CD4-positive, alpha-beta T cell treated with Interferon gamma for 1 hour (primary cell): Measurements from ENCODE around the gene ZNF362.

ENCODE experiments used
- DNase-seq: peaks from one replicate; pipeline ENCODE4 v3.0.0-alpha.2; 2020

The ZNF362 gene

DNA sequence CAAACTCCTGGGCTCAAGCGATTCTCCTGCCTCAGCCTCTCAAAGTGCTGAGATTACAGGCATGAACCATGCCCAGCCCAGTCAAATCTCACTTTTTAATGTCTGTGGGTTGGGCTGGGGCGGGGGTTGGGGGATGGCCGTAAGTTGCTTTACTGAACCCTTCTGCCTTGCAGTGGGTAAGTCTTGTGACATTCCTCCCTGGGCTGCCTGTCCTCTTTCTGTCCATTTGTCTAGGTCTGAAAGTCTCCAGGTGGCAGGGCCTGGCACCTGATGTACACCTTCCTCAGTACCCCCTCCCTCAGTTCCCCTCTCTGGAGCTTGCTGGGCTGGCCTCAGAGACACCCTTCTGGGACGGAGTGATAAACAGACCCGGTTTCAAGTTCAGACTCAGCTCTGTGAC is 13.3 kb downstream of the ZNF362 start:
- no peak for DNase-seq

DNA sequence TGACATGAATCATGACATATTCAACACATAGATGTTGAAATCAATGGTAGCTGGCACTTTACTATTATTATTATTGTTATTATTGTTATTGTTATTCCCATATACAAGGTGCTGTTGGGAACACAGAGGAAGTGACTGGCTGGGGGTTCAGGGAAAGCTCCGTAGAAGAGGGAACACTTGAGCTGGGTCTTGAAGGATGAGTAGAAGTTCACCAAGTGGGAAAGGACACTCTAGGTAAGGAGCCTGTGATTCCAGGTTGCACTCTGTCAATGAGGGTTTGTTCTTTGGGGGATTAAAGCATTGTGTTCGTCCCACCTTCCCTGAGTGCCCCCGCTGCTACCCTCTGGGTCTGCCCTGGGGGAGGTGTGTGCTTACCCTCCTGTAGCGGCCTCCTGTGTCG is 14.1 kb downstream of the ZNF362 start:
- no peak for DNase-seq

DNA sequence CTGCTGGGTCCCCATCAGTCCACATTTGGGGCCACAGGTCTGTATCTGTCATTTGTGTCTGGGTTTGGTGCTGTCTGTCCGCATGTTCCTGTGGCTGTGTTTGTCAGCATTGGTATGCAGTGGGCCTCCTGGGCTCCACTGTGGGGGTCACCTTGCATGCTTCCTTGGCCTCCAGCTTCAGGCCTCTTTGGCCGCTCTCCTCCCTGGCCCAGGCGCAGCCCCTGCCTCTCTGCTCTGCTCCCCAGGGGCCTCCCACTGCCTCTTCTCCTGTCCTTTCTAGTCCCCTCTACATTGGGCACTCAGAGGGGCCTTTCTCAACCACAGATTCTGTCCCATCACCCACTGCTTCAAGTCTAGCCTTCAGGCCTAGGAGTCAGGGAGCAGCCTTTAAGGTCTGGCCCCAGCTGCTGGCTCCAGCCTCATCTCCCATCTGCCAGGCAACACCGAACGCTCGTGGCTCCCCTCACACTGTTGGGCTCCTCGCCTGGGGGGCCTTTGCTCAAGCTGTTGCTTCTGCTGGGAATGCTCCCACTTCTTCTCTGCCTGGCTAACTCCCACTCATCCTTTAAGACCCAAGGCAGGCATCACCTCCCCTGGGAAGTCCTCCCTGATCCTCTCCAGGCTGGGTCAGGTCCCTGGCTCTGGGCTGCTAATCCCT is 14.6 kb downstream of the ZNF362 start:
- no peak for DNase-seq

DNA sequence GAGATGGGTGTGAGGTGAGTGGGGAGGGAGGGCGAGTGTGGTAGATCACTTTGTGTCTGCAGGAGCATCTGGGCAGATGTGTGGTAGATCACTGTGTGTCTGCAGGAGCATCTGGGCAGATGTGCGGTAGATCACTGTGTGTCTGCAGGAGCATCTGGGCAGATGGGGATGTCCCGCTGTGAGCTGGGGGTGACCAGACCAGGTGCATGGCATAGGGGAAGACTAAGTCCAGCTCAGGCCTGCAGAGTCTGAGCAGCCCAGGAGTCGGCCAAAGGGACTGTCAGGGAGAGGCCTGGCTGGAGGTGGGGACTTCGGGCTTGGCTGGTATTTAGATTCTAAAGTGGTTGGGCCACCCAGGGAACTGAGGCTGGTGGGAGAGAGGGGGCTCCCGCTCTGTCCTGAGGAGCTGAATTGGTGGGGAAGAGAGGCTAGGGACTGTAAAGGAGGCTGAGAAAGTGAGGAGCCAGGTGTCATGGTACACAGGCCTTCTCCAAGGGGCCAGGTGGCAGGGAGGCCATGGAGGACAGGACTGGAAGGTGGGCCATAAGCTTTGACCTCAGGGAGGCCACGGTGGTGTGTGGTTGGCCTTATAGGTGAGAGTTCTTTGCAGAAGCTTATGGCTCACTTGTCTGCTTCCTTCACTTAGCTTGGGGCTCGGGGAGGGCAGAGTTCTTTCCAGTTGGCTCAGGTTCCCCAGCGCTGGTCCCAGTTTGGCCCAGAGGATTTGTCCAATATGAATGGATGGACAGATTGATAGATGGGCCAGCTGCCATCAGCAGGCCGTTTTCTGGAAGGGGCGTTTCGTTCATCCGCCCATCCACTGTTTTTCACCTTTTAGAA is 15.6 kb downstream of the ZNF362 start:
- no peak for DNase-seq

DNA sequence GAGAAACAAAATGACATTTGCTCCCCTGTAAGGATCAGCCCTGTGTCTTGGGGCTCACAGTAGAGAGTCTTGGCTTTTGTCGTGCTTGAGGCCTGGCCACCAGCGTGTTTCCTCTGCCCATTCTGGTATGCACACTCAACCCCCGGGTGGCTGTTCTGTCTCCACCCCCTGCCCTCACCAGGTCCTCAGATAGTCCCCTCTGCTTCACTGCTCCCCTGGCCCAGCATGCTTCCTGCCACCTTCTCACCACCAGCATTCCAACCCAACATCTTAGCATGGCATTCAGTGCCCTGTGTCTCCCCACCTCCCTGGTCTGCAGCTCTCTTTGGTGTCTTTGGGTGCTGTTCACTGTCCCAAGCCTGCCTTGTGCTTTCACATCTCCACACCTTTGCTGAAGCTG is 16.2 kb downstream of the ZNF362 start:
- DNase-seq = no peak

DNA sequence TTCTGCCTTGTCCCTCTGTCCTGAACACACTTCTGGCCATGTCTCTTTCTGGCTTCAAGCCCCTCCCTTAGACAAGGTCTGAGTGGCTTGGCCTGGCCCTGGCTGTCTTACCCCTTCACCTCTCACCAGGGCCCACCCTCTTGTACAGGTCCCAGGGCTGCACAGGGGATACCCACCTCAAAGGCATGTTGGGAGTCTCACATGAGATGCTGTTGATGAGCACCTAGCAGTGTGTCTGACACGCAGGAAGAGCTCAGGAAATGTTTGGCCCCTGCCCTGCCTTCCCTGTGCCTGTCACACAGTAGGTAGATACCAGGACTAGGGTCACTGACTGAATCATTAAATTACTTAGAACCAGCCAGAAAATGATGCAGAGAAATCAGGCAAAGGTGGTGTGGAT is 16.6 kb downstream of the ZNF362 start:
- DNase-seq = no peak

DNA sequence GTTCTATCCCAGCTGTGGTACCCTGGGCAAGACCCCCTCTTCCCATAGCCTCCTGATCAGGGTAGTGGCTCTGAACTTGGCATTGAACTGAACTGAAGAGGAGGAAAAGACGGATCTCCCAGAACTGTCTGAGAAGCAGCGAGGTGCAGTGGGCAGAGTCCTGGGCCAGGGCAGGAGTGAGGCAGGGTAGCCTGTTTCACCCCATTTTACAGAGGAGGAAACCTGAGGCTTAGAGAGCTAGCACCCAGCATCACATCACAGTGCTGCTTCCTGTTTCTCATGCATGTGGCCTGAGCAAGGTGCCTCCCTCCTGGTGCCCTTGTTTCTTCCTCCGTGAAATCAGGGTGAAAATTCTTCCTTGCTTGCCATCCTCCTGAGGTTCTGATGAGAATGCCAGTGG is 17.1 kb downstream of the ZNF362 start:
- no peak for DNase-seq

DNA sequence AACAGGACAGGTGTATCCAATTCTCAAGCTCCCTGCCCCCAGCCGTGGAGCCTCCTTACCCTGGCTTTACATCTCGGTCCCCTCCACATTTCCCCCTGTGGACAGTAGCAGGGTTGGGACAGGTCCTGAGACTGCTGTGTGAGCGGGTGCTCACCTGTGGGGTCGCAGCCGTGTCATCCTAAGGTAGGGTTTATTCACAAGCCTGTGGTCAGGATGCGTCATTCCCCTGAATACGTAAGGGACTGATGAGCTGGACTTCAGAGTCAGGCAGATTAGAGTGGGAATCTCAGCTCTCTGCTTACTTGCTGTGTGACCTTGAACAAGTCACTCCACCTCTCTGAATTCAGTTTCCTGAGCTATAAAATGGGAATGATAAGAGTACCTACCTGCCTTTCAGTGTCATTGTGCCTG is 17.7 kb downstream of the ZNF362 start:
- DNase-seq = no peak

DNA sequence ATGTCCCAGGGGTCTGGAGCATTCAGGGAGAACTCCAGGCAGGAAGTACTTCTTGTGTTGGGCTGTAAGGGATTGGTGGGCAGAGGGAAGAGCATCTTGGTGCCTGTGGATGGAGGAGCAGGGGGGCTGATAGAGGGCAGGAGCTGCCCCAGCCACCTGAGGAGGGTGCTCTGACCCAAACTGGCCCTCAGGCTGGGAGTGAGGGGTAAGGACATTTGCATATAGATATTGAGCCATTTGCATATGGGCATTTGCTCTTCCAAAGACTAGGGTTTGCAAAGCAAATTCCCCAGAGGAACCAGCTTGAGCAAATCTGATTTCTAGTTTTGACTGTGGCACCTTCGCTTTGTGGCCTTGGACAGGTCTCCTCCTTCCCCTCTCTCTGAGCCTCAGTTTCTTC is 18.2 kb downstream of the ZNF362 start:
- DNase-seq = no peak

DNA sequence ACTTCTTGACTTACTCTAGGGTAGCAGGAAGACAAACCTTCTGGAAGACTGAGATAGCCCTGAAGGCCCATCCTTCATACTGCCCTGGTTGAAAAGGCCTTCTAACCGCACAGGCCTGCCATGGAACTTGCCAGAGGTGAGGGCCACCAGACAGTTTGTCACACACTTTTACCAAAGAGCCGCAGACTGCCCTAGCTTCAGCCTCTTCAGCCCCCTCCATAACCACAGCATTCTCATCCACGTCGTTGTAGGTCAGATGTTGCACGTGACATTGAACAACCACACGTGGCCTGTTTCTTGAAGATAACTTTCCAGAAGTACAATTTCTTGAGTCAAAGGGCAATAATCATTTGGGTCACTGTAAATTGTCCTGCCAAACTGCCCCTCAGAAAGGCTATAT is 18.9 kb downstream of the ZNF362 start:
- DNase-seq = no peak

DNA sequence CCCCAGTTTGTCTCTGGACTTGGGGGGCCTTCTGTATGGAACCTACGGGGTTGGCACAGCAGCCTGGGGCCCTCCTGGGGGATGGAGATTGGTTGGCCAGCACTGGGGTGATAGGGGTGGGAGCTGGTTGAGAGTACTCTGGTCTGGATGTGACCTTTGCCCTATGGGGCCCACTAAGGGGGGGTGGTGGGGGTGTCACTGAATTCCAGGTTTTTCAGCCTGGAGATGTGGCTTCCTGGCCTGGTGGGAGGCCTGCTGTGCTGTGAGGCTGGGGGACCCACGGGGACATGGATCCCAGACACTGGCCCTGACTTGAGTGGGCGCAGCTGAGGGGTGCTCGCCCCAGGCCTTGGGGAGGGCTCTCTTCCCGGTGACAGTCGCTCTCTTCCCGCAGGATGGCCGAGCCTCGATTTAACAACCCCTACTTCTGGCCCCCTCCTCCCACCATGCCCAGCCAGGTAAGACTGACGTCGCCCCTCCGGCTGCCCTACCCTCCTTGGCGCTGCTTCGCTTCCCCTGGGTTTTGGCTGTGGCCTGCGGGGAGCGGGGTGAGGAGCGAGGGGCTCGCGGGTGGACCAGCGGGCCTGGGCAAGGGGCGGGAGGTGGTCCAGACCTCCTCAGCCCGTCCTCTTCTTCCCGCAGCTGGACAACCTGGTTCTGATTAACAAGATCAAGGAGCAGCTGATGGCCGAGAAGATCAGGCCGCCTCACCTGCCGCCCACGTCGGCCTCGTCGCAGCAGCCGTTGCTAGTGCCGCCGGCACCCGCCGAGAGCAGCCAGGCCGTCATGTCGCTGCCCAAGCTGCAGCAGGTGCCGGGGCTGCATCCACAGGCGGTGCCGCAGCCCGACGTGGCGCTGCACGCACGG is 19.6 kb downstream of the ZNF362 start:
- no peak for DNase-seq

DNA sequence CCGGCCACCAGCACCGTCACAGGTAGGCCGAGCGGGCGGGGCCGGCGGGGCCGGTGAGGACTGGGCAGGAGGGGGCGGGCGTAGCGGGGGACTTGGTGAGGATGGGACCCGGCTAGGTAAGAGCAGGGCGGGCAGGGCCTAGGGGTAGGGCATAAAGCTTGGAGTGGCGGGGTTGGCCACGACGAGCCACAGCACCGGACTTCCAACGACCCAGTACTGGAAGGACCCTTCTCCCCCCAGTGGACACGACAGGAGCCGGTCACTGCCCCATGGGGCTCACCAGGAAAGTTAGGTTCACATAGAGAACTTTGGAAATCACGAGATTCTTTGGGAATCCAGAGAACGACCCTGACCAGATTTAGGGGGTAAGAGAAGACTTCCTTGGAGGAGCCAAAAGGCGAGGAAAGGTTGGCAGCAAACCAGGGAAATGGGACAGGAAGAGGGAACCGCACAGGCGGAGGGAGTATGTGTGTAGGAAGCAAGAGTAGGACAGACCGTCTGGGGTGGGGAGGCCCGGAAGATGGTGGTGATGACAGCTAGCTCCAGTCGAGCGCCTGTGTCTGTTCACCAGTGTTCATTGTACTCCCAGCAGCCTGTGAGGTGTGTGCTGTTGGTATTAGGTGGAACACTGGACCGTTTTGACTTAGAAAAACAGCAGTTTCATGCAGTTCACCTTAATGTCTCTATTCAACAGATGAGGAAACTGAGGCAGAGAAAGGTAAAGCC is 20.4 kb downstream of the ZNF362 start:
- no peak for DNase-seq

DNA sequence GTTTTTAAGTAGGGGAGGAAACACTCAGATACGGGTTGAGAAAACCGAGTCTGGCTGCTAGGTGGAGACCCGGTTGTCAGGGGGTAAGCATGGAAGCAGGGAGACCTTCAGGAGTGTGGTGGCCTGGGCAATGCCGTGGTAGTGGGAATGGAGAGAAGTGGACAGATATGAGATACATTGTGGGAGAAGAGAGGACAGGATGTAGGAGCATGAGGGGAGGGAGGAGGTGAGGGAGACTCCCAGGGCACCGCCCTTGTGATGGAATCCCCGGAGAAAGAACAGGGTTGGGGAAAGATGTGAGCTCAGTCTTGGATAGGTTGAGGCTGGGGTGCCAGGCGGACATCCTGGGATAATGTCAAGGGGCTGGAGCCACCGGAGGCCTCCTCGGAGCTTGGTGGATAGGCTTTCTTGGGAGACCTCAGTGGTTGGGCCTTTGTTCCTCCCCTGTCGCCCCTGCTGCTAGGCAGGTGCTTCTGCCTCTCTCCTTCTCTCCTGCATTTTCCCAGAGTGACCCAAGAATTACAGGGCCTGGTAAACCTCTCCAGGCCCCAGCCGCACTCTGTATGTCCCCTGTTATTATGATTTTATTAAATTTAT is 21.3 kb downstream of the ZNF362 start:
- DNase-seq = no peak

DNA sequence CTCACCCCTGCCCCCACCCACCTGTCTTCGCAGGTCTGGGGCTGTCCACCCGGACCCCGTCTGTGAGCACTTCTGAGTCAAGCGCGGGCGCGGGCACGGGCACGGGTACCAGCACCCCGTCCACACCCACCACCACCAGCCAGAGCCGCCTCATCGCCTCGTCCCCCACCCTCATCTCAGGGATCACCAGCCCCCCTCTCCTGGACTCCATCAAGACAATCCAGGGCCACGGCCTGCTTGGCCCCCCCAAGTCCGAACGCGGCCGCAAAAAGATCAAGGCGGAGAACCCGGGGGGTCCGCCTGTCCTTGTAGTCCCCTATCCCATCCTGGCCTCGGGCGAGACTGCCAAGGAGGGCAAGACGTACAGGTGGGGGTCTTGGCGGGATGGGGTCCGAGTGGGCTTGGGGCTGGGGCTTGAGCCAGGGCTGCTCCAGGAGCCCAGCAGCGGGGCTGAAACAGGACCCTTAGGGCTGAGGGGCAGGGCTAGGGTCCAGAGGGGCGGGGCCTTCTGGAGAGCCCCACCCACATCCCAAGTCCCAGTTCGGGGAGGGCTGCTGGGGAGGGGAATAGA is 23.9 kb downstream of the ZNF362 start:
- DNase-seq = no peak

DNA sequence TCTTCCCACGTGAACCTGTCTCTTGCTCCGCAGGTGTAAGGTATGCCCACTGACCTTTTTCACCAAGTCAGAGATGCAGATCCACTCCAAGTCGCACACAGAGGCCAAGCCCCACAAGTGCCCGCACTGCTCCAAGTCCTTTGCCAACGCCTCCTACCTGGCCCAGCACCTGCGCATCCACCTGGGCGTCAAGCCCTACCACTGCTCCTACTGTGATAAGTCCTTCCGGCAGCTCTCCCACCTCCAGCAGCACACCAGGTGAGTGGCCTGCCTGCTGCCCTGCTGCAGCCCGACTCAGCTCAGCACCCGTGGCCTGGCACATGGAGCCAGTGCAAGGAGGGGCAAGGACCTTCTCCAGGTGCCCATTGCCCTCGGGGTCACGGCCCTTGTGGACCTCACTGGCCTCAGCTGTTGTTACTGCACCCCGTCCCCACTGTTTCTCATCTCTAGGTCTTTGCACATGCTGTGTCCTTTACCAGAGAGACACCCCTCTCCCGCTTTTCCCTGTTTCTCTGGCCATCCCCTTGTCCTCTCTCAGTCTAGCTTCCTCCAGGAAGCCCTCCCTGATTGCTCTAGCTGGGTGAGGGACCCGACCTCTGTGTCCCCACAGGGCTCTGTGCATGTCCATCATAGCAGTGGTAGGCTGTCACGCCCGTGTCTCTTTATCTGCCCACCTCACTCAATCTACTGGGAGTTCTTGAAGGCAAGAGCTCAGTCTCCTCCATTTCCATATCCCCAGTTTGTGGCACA is 25.4 kb downstream of the ZNF362 start:
- no peak for DNase-seq

DNA sequence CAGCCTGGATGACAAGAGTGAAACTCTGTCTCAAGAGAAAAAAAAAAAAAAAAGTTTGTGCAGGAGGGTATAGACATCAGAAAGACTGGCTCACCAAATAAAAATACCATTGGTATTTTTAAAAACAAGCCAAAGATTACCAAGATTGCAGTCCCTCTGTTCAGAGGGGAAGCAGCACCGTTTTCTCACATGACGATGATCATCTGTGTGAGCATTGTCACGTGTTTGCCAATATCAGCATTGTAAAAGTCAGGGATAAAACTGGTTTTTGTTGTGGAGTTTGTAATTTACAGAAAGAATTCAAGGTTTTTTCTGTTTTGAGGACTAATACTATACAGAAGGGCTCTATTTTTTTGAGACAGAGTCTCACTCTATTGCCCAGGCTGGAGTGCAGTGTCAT is 26.5 kb downstream of the ZNF362 start:
- no peak for DNase-seq

DNA sequence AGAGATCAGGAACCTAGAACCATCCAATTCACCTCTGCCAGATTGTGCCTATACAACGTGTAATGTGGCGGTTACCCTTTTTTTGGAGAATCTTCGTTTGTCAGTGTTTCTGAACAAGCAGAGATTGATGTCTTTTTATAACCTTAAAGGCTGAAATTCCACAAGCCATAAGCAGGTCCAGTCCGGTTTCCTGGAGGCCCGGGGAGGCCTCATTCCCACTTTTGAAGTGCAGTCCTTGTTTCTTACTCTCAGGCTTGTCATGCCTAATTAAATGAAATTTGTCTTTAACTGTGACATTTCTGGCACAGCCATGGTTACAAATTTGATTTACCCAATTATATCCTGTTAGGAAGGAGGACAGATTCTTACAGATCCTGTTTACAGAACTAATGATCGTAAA is 27.8 kb downstream of the ZNF362 start:
- DNase-seq = no peak

DNA sequence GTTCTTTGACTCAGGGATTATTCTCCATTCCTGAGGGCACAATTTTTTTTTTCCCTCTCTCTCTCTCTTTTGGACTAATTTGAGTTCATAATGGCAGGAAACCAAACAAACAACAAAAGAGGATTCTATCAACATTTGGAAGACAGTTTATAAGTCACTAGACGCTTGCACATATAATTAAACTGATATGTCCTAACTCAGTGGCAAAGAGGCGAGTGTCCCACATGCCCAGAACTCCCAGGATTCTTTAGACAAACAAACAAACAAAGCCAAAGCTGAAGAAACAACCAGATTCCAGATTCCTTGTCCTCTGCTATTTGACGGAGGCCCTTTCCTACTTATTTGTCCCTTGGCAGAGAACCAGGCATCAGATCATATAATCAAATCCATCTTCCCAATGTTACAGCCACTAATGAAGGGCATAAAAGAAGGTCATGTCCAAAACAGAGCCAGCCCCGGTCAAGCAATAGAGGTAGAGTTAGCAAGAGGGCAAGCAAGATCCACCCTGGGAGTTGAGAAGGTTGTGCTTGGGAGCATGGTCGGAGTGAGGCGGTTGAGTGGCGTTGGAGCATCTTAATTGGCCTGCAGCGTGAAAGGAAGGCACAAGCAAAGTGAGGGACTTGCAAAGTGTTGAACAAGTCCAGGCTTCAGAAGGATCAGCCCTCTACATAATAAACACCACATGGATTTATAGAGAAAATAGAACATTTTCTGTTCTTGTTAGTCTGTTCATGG is 30.3 kb downstream of the ZNF362 start:
- DNase-seq = no peak

DNA sequence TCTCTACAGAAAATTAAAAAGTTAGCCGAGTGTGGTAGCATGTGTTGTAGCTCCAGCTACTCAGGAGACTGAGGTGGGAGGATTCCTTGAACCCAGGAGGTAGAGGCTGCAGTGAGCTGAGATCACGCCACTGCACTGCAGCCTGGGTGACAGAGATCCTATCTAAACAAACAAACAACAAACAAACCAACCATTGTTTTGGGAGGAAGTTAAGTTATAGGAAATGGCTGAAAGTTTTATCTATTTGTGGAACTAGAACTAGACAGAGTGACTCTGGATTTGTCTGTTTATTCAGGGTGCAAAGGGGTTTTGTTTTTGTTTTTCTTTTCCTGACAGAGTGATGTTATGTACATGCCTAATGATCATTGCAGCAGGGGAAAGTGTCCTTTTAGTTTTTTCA is 31.0 kb downstream of the ZNF362 start:
- no peak for DNase-seq

DNA sequence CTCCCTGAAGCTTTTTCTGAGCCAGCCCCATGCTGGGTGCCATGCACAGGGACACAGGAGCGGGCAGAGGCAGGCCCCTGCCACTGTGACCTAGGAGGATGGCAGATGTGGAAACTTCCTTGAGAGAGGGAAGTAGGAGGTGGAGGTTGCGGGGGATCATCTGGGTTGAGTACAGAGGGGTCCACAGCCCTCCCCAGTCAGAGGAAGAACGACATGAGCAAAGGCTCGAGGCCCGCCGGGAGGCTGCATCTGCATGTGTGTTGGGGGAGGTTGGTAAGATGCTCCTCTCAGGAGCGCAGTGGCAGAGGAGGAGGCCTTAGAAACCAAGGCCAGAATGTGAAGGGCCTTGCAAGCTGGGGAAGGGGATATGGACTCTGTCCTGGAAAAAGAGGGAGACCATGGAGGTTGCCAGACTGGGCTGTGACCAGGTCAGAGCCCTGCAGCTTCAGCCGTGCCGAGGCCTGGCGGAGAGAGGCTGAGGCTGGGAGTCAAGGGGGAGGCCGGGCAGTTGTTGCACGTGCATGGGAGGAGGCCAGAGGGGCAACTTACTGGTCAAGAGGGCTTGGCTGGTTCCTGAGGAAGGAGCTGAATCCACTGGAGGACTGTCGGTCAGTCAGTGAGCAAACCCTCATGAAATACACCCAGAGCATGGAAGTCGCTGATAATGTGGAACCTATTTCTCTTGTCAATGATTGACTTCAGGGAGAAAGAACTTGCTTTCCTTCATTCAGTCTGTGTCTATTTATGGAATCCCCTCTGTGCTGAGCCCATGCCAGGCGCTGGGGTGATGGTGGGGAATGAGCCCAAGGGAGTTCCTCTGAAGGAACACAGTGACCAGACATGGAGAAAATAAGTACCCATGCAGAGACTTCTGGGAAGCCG is 32.9 kb downstream of the ZNF362 start:
- DNase-seq = no peak
